Colon (tissue), 2 donors: ENCODE data around the gene AP3D1.

ENCODE experiments used
- FAIRE-seq: peaks from 2 replicates; lab custom pipeline; 2012; peaks lifted over from hg19 to GRCh38; lab: Jason Lieb, UNC
- donor health status: control.
- donor health status: control.

The AP3D1 gene

DNA sequence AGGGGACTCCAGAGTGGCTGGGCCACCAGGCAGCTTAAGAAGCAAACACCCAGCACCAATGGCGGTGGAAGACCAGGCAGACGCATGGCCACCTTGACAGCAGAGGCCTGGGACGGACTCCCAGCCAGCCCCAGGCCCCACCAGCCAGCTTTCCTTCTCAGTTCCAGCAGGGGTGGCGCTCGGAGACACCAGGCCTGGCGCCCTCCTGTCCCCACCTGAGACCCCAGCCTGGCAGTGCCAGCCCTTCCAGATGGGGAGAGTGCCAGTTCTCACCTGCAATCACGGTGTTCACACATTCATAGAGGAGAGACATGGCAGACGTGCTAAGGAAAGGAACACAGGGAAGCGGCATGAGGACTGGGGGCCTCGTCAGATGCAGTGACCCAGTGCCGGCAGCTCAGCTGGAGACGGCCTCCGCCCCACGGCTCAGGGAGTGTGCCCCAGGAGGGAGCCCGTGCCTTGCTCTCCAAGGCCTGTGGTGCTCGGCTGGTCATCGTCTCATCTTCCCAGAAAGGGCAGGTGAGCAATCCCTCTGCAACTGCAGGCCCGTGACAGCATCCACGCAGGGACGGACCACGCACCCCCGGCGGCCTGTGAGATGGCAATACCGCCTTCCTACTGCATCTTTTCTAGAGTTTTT, 24.4 kb downstream of the AP3D1 start:
- FAIRE-seq: no peak

DNA sequence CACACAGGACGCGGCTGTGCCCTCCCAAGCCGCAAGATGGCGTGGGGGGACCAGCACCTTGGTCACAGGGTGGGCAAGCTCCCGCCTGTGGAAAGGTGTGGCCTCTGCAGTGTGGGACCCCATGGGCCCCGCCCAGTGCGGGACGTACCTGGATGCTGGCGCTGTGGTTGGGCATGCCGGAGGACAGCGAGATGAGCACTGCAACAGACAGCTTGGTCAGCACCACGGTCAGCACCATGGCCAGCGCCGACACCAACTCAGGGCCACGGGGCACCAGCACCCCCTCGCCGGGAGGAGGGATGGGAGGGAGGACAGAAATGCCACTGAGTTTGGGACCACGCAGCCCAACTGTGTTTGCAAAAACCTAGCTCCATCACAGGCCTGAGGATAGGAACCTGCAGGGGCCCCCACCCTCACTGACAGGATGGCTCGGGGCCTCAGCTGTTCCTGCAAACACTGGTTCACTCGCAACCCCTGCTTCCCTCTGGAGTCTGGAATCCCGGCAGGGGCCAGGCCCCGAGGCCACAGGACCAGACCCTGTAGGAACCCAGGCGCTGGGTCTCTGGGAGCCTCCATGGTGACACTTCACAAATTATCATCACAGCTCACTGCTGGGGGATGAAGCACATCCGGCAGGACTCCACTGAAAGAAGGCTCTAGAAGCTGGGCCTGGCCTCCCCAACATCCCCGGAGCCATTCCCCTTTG, 27.5 kb downstream of the AP3D1 start:
- no peak for FAIRE-seq

DNA sequence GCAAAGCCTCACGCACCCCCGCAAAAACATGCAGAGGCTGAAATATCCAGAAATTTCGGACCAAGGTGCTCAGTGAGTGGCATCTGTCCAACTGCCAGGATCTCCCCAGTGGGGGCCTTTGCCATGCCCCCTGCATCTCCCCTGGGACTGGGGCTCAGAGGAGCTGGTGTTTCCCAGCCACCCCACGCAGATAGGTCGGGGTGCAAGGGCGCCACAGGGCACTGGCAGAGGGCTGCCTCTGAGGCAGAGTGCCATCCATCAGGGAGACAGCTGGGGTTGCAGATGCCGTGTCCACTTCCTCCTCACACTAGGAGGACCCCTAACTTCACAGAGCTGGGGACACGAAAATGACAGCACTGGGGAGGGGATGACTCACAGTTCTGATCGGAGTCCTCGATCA, 28.4 kb downstream of the AP3D1 start:
- no peak for FAIRE-seq

DNA sequence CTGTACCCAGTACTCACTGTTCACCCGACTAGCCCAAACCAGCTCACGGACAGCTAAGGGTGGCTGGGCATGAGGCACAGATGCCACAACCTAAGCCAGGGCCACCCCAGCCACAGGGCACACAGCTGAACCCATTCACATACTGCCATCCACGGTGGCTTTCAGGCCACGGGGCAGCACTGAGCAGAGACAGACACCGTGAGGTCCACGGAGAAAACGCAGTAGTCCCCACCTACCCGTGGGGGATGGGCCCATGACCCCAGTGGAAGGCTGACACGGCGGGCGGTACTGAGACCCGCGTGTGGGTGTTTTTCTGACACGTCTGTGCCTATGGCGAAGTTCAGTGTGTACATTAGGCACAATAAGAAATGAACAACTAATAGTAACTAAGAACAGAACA, 29.1 kb downstream of the AP3D1 start:
- FAIRE-seq: no peak

DNA sequence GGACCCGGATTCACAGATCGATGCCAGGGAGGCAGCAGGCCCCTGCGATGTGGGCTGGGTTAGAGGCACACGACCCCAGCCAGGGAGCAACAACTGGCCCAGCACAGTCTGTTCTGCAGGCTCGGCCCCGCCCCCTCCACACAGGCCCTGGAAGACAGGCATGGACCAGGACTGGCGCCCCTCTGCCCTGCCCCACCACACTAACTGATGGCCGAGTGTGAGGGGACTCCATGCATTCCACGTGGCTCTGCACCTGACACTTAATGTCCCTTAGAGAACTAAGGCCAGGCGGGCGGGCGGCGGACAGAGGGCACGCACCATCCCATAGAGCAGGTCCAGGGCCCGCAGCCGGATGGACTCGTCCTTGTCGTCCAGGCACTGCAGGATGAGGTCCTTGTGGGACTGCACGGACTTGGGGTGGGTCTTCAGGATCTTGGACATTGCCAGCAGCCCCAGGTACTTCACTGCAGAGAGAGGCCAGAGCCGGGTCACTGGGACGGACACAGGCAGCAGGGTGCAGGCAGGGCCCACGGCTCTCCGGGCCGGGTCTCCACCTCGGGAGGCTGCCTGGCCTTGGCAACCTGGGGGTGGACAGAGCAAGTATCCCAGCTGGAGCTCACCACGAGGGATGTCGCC, 29.8 kb downstream of the AP3D1 start:
- FAIRE-seq: no peak

DNA sequence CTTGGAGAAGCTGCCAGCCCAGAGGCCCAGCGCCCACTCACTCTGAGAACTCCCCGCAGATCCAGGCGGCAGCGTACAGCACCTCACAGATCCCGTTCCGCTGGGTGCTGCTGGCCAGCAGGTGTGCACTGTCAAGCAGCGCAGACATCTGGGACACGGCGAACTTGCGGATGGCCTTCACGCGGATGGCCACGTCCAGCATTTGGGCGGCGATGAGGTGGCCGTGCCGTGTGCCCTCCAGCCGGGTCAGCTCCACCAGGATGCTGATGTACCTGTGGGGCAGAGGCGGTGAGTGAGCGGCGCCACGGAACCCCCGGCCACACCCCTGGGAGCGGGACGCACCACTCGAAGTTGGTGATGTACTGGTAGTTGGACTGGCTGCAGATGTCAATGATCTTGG, 30.5 kb downstream of the AP3D1 start:
- FAIRE-seq: no peak

DNA sequence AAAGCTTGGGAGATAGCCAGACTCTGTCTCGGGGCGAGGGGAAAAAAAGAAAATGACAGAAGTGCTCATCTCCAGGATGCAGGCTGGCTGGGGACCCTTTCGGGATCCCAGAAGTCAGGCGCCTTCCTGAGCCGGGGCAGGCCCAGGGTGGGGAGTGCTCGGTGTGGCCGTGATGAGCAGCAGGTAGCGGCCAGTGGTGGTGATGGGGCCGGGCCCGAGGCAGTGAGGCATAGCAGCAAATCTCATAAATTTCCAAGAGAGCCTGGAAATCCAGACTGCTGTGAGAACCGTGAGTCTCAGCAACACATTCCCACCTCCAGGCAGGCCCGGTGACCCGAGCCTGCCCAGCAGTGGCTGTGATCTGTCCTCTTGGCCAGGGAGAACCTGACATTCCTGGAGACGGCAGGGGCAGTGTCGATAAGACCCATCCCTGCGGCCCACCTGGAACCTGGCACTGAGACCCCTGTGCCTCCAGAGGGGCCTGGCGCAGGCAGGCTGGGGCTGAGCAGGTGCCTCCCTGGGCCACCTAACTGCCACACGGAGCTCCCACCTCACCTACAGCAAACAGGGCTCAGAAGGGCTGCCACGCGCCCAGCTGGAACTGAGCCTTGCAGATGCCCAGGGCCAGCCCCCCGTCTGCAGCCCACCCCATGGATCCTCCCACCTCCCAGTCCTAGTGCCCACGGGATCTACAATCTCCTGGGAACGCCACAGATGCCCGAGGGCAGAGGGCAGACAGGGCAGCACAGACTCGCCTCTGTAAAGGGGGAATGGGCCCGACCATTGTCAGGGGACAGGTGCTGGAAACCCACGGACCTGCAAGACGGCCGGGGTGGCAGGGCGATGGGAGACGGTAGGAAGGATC, 31.2 kb downstream of the AP3D1 start:
- FAIRE-seq: no peak

DNA sequence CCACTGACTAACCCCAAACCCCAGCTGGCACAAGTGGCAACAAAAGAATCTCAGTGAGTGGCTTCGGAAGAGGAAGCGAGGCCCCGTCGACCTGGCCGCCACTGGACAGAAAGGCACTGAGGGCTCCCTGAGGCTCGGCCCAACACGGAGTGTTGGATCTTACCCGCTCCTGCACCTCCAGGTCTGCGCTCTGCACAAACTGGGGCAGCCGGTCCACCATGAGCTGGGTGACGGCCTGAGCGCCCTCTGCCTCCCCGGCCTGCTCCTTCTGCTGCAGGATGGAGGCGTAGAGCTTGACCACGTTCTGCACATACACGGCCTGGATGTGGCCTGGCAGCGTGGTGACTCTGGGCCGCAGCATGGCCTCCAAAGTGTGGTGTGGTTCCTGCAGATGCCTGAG, 32.9 kb downstream of the AP3D1 start:
- FAIRE-seq: no peak

DNA sequence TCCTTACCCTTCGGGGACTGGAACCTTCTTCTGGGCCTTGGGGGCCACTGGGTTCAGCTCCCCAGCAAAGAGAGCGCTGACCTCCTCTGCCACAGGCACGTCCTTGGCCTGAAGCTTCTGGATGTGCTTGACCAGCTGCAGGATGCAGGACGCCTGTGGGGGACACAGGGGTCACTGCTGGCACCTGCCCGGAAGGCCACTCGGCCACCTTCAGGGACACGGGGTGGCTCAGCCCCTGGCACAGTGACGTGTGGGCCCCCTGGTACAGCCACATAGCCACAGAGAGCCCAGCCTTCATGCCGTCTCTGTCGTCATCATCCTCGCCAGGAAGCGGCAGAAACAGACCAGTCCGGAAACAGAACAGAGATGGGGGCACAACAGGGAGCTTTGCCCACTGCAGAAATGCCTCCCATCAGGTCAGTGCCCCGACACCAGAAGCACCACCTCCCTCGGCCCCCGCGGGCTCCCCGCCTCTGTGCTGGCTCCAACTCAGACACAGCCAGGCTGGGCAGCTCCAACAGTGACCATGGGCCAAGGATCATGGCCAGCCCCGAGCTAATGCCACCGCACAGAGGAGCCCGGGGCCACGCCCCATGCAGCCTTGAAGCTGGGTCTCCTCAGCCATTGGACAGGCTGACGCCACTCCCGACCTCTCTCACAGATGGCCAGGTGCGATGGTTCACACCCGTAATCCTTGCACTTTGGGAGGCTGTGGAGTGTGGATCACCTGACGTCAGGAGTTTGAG, 34.0 kb downstream of the AP3D1 start:
- no peak for FAIRE-seq

DNA sequence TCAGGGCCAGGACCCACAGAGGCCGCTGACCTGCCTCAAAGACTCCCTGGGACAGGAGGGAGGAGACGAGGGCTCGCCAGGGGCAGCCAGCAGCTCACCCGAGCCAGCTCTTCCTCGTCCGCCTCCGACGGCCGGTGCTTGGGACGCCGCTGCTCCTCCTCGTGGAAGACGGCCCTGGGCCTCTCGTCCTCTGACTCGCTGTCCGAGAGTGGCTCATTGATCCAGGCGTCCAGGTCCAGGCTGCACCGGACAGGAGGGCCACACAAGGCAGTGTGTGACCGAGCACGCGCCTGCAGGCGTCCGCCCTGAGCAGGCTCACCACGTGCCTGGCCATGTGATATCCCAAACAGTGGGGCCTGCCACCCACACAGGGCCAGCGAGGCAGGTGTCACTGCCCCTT, 34.9 kb downstream of the AP3D1 start:
- FAIRE-seq: no peak

DNA sequence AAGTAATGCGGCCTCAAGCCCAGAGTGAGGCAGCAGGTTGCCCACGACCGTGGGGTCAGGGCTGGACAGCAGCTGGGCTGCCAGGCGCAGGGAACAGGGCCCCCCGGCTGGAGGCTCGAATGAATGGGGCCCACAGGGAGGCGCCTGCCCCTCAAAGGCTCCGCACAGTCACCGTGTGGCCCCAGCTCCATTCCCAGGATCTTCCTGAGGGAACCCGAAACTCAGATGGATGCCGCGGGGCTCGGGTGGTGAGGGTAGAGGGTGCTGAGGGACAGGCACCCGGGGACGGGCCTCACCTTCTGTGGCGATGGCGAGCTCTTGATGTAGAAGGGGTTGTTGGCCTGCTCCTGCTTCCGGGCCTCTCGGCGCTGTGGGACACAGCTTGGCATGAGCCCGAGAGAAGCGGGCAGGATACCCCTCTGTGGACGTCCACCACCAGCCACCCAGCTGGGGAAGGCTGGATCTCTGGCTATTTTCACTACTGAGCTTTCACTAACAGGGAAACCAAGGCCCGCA, 35.4 kb downstream of the AP3D1 start:
- FAIRE-seq: no peak

DNA sequence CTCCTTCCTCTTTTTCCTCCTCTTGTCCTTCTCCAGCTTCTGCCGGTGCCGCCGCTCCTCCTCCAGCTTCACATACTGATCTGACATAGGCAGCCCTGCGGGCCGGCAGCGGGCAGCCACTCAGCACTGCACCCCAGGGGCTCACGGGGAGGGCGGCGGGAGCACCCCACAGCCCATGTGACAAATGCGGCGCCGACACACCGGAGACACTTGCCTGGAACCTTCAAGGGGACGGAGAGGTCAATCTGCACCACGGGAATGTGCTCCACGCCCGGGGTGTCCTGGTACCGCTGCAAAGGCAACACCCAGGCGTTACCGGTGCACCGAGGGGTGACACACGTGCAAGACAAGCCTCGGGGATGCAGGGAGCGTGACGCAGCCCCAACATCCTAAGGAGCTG, 36.0 kb downstream of the AP3D1 start:
- FAIRE-seq: no peak

DNA sequence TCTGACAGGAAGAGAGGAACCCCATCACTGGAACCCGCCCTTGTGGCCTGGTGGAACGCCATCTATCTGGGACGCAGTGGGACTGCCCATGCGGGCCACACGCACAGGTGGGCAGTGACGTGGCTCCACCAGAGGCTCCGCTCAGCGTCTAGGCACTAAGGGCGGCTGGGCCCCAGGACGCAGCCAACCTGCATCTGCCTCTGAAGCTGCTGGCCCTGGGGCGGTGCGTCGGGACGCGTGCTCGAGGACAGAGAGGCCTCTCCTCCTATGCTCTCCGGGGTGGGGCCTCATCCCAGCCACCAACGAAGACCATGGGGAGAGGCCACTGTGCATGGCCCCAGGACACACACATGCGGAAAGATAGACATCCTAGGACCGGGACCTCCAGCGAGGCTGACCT, 36.5 kb downstream of the AP3D1 start:
- FAIRE-seq: no peak

DNA sequence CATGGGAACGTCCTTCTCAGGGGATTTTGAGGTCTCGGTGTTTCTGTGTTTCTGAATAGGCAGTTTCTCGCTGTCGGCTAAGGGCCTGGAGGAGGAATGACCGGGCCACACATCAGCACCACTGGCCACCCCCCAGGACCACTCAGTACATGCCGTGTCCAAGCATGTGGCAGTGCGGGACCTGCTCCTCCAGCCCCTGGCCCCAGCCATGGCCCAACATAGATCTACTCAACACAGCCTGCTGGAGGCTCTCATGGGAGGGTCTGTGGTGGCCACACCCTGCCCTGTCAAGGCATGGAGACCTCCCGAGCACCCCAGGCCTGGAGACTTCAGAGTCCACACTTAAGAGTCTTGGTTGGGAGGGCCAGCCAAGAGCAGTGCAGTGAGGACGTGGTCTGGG, 37.1 kb downstream of the AP3D1 start:
- FAIRE-seq: no peak

DNA sequence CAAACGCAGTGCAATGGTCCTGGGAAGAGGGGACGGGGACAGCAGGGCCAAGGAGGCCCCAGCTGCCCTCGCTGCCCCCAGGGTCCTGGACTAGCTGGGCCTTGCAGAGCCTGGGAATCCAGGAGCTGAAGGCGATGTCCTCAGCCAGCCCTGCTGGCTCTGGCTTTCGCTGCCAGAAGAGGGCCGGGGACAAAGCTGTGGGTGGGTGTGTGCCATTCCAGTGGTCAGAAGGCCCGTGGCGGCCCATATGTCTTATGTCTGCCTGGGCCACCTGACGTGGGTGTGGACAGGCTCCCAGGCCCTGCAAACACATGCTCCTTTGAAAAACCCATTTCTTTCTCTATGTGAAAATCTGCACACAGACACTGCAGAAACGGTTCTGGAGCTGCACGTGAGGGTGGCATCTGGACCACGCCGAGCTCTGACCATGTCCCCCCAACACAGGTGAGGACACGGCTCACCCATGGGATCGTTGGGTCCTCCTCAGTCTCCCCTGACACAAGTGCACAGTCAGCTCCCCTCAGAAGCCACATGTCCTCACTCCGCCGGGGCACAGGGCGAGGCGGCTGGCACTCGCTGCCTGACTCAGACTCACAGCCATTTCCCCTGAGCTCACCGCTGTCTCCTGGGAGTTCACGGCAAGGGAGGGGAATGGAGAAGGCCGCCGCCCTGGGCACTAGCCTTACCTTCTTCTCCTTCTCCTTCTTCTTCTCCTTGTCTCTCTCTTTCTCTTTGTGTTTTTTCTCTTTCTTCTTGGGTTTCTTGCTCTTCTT, 37.7 kb downstream of the AP3D1 start:
- no peak for FAIRE-seq

DNA sequence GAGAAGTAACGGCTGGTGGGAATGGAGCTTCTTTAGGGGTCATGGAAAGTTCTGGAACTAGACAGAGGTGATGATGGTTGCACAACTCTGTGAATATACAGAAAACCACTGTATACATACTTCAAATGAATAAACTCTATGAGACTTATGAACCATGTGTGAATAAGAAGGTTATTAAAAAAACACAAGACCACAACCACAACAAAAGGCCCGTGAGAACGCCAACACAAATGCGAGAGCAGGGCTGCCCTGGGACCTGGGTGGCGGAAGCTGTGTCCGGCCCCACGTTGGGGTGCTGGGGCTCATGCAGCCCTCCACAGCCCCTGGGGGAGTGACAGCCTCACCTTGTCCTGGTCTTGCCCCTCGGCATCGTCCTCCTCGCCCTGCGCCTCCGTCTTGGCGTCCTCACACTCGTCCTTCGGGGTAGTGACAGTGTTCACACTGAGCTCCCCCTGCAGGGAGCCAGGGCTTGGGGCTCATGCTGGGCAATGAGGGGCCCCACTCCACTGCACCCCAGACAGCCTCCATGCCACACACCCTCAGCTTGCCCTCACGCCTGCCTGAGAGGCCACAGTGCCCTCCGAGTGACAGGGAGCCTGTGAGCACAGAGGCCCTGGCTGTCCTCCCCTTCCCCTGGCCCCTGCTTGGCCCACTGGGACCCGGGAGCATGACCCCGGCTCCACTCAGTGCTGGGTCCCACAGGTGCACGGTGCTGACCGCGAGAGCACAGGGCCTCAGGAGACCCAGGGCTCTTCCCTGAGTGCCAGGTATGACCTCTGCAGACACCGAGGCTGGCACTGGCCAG, 38.6 kb downstream of the AP3D1 start:
- no peak for FAIRE-seq

DNA sequence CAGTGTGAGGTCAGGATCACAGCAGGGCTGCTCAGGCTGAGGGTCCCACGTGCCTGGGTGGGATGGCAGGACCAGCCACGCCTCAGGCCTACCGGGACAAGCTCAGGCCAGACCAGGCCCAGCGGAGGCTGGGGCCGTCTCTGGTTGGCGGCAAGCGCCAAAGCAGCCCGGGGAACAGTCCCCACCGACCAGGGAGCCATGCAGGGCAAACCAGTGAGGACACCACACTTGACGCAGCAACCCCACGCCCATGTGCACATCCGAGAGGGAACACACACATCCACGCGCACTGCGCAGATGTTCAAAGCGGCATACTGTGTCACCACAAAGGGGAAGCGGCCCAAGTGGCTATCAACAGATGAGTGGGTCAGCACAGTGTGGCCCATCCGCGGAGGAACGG, 39.5 kb downstream of the AP3D1 start:
- FAIRE-seq: no peak

DNA sequence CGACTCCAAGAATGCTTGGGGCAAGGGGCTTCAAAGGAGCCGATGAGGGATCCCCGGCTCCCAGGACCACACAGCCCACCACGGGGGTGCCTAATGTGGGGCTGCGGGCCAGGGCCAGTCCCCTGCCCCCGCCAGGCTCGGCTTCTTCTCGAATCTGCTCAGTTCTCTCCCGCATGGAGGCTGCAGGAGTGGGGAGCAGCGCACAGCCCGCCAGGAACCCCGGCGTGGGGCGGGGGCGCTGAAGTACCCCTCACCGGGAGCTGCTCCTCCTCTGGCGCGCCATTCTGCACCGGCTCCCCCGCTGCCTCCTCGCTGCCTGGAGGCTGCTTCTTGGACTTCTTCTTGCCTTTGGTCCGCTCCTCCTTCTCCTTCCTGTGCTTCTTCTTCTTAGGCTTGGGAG, 39.9 kb downstream of the AP3D1 start:
- FAIRE-seq: no peak

DNA sequence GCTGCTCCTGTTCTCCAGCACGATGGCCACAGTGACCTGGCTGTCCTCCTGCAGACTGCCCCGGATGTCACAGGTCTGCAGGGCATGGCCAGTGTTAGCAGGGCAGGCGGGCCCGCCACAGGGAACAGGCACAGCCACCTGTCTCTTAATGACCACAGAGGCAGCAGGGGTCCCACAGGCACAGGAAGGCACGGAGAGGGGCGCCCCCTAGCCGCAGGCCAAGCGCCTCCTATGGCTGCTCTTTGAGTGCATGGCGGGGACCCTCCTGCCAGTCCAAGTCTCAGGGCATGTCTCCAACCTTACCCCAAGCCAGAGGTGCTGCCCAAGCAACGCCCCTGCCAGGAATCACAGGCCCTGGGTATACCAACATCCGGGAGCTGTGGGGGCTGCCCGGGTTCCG, 40.5 kb downstream of the AP3D1 start:
- FAIRE-seq: no peak
